Left colon (tissue), 2 donors: ENCODE data around the gene UFD1. TPM values are rescaled to one million over a fixed set of nuclear protein-coding genes. Genes with fewer than 3 reads are reported as not detected.
"Not testable (repeated sequence)": the region's sequence is repeated elsewhere in the genome, so short reads cannot be mapped to it uniquely, and the experiment has no call there.

Source experiments
- ATAC-seq: fragments of 200-7000 bp; cut with Tn5 transposase; one replicate; pipeline ENCODE4 v1.9.1; 2020; ENCODE audit warnings: mild to moderate bottlenecking, moderate library complexity
- DNase-seq, 2 donors: peaks; one replicate each; pipeline ENCODE4 v3.0.0-alpha.2; 2020
- intact Hi-C, 2 donors: fragments of 100-400 bp; cut with DNase I in 1 of 2; cut with micrococcal nuclease in 1 of 2; formaldehyde crosslinking; loops; one replicate each; pipeline versions ENCODE4 v1.11.2 to v1.14.0; 2022; cut with DNase I, micrococcal nuclease
- total RNA-seq, 2 donors: library from RNA; stranded (reverse); fragmentation: NEBNext Ultra II Directional; extraction: Animal tissue kit (Norgen Biotek cat#: 25700); gene quantifications; one replicate each; pipeline ENCODE4 v1.2.1, GENCODE V29; 2021
- donor health status: DM: no; HTN: no; CAD: no.
- donor health status: DM: yes; HTN: yes; CAD: no.

The UFD1 gene
- total RNA-seq, 2 donors from 2014 or later, result 48.8 to 51.8 TPM

GRCh38 chr22:19440411-19441195 lies 38.4 kb downstream of the UFD1 start:
- intact Hi-C loops, result no loop called here
- ATAC-seq, result no peak
- no peak for DNase-seq

- DNase-seq, result no peak
- intact Hi-C loops, result no loop called here
- no peak for ATAC-seq
These were observed 40.7 kb downstream of the UFD1 start for GRCh38 chr22:19438298-19438697.

GRCh38 chr22:19436444-19437161 lies 42.4 kb downstream of the UFD1 start:
- intact Hi-C loops, DNase-seq, ATAC-seq: not testable (repeated sequence)

- intact Hi-C loops, result no loop called here
- no peak for DNase-seq
- no peak for ATAC-seq
These were observed 44.0 kb downstream of the UFD1 start for GRCh38 chr22:19434829-19435580.

GRCh38 chr22:19434401-19434800 lies 44.6 kb downstream of the UFD1 start:
- ATAC-seq (no peak), DNase-seq (no peak)
- intact Hi-C loops, result no loop called here

GRCh38 chr22:19432133-19432851 lies 46.7 kb downstream of the UFD1 start, which contains the start of gene MRPL40:
TSS of gene MRPL40 (plus strand) at chr22:19432545. CDS start at chr22:19432555, 10 bp downstream.
- DNase-seq (peak; percentile 94 to 95), ATAC-seq (peak; percentile 90)
- intact Hi-C loops, result no loop called here

GRCh38 chr22:19431649-19432132 lies 47.3 kb downstream of the UFD1 start, which contains the start of gene HIRA:
TSS of gene HIRA (minus strand) at chr22:19431733. CDS start at chr22:19431476, 257 bp downstream.
- intact Hi-C loops, result no loop called here
- ATAC-seq (peak; percentile 68), DNase-seq (peak; percentile 57 to 85)

GRCh38 chr22:19430890-19431541 lies 48.0 kb downstream of the UFD1 start:
- ATAC-seq (peak; percentile 41), DNase-seq (peak; percentile 70 to 78)
- intact Hi-C loops, result no loop called here

GRCh38 chr22:19429950-19430889 lies 48.8 kb downstream of the UFD1 start:
- peak; percentile 34 to 53 for DNase-seq
- peak; percentile 1 for ATAC-seq
- intact Hi-C loops, result no loop called here

GRCh38 chr22:19424186-19424500 lies 54.9 kb downstream of the UFD1 start:
- intact Hi-C loops, result no loop called here
- DNase-seq (no peak), ATAC-seq (no peak)

GRCh38 chr22:19422440-19423301 lies 56.3 kb downstream of the UFD1 start:
- ATAC-seq, result no peak
- intact Hi-C loops, result no loop called here

GRCh38 chr22:19420321-19420720 lies 58.7 kb downstream of the UFD1 start:
- DNase-seq (no peak), ATAC-seq (no peak)
- intact Hi-C loops, result no loop called here

More at GRCh38 chr22:19422440-19423301, 56.3 kb downstream of the UFD1 start:
- no peak for DNase-seq

- ATAC-seq (no peak), DNase-seq (no peak)
- intact Hi-C loops, result no loop called here
These were observed 59.4 kb downstream of the UFD1 start for GRCh38 chr22:19419464-19420178.

- intact Hi-C loops, result no loop called here
- DNase-seq (no peak), ATAC-seq (no peak)
These were observed 59.9 kb downstream of the UFD1 start for GRCh38 chr22:19419086-19419463.

GRCh38 chr22:19412923-19413322 lies 66.1 kb downstream of the UFD1 start:
- ATAC-seq (no peak), DNase-seq (no peak)

GRCh38 chr22:19412478-19412877 lies 66.5 kb downstream of the UFD1 start:
- DNase-seq, result no peak
- no peak for ATAC-seq
- intact Hi-C loops, result no loop called here

More at GRCh38 chr22:19412923-19413322, 66.1 kb downstream of the UFD1 start:
- intact Hi-C loops, result no loop called here
